HG03135 (cell line): ENCODE data around the gene STAC3.

Experiments
- ATAC-seq: cut with Tn5 transposase; IDR thresholded peaks from one replicate; pipeline ENCODE4 v1.9.1; 2021; ENCODE audit warnings: mild to moderate bottlenecking, moderate library complexity; ENCODE audit not compliant: unreplicated experiment

STAC3 gene

GRCh38 chr12:57195611-57196371 lies 55.2 kb downstream of the STAC3 start:
- no peak for ATAC-seq

DNA sequence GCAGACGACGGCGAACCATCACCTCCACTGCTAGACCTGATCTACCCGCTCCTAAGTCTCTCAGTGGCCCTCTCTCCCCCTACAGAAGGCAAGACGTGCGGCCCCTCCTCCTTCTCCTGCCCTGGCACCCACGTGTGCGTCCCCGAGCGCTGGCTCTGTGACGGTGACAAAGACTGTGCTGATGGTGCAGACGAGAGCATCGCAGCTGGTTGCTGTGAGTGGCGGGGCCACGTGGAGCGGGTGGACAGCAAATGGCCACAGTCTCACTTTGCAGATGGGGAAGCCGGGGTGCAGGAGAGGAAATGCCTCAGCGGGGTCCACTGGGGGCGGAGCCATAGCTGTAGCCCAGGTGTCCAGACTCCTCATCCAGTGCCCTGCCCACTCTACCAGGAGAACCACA lies 55.8 kb downstream of the STAC3 start:
- no peak for ATAC-seq

DNA sequence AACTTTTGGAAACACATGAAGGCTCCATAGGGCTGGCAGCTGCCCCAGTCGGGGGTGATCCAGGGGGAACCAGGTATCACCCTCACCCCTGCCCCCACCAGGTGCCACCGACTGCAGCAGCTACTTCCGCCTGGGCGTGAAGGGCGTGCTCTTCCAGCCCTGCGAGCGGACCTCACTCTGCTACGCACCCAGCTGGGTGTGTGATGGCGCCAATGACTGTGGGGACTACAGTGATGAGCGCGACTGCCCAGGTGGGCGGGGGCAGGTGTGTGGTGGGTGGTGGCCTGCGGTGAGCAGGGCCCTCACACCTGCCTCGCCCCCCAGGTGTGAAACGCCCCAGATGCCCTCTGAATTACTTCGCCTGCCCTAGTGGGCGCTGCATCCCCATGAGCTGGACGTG lies 56.7 kb downstream of the STAC3 start:
- no peak for ATAC-seq

DNA sequence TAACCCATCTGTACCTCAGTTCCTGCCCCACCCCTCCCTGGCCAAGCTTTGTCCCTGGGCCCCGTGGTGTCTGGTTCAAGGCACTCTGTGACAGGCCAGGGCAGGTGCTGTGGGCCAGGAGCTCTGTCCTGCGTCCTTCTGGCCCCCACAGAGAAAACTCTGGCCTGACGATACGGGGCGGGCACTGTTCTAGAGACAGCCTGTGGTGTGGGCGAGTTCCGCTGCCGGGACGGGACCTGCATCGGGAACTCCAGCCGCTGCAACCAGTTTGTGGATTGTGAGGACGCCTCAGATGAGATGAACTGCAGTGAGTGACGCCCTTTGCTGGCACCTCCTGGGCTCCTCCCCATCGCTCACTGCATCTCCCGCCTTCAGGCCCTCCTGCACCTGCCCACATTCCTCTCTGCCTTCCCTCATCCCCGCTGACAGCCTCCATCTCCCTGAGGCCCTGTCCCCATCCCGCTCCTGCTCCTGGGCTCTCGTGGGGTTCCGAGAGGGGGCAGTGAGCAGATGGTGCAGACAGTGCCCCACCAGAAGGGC lies 57.2 kb downstream of the STAC3 start:
- ATAC-seq, result no peak
